GM18519 (cell line): ENCODE results near the gene GLCE.

ENCODE experiments used
- ATAC-seq: cut with Tn5 transposase; IDR thresholded peaks from one replicate; pipeline ENCODE4 v1.9.1; 2021; ENCODE audit warnings: mild to moderate bottlenecking, moderate library complexity; ENCODE audit not compliant: unreplicated experiment, low FRiP score

The GLCE gene

GRCh38 chr15:69194025-69194827, 33.8 kb downstream of the GLCE start:
- no peak for ATAC-seq

- ATAC-seq = no peak
These were observed 34.4 kb downstream of the GLCE start for GRCh38 chr15:69194854-69195253.

GRCh38 chr15:69200832-69201745, 40.7 kb downstream of the GLCE start:
- no peak for ATAC-seq

GRCh38 chr15:69206079-69206478, 45.6 kb downstream of the GLCE start:
- no peak for ATAC-seq

GRCh38 chr15:69209661-69210060, 49.2 kb downstream of the GLCE start:
- no peak for ATAC-seq

- ATAC-seq = no peak
These were observed 50.1 kb downstream of the GLCE start for GRCh38 chr15:69210574-69210973.

- ATAC-seq = no peak
These were observed 53.4 kb downstream of the GLCE start for GRCh38 chr15:69213786-69214185.

GRCh38 chr15:69215314-69216035, 55.0 kb downstream of the GLCE start:
- no peak for ATAC-seq

- no peak for ATAC-seq
These were observed 56.9 kb downstream of the GLCE start for GRCh38 chr15:69217381-69217780.

GRCh38 chr15:69219690-69220089, 59.3 kb downstream of the GLCE start:
- ATAC-seq = no peak

- ATAC-seq = no peak
These were observed 61.6 kb downstream of the GLCE start for GRCh38 chr15:69222002-69222474.

- ATAC-seq = no peak
These were observed 62.8 kb downstream of the GLCE start for GRCh38 chr15:69223083-69223813.

GRCh38 chr15:69224383-69224782, 63.9 kb downstream of the GLCE start:
- no peak for ATAC-seq

GRCh38 chr15:69225355-69226022, 65.1 kb downstream of the GLCE start:
- no peak for ATAC-seq

GRCh38 chr15:69226023-69226355, 65.6 kb downstream of the GLCE start:
- ATAC-seq = no peak

GRCh38 chr15:69232144-69232543, 71.7 kb downstream of the GLCE start:
- no peak for ATAC-seq

- ATAC-seq = no peak
These were observed 72.3 kb downstream of the GLCE start for GRCh38 chr15:69232765-69233164.

- ATAC-seq = no peak
These were observed 74.2 kb downstream of the GLCE start for GRCh38 chr15:69234676-69235075.

GRCh38 chr15:69236505-69236904, 76.1 kb downstream of the GLCE start:
- no peak for ATAC-seq

GRCh38 chr15:69237718-69238117, 77.3 kb downstream of the GLCE start:
- ATAC-seq = no peak
